ENCODE measurements around the gene DGKD. TPM values are rescaled to one million over a fixed set of nuclear protein-coding genes. Genes with fewer than 3 reads are reported as not detected.

Gene DGKD
- total RNA-seq, 1 donor from 2014 or later: 58.0 TPM

GRCh38 chr2:233453916-233454315, 99.6 kb downstream of the DGKD start:
- intact Hi-C loops (cut with micrococcal nuclease): no loop called here

- intact Hi-C loops (cut with micrococcal nuclease): no loop called here
These were observed 100.7 kb downstream of the DGKD start for GRCh38 chr2:233455006-233455405.

GRCh38 chr2:233455491-233455890, 101.2 kb downstream of the DGKD start:
- intact Hi-C loops (cut with micrococcal nuclease): no loop called here

GRCh38 chr2:233456111-233456510, 101.8 kb downstream of the DGKD start:
- intact Hi-C loops (cut with micrococcal nuclease): no loop called here

- intact Hi-C loops (cut with micrococcal nuclease): no loop called here
These were observed 102.6 kb downstream of the DGKD start for GRCh38 chr2:233456934-233457333.

- intact Hi-C loops (cut with micrococcal nuclease): no loop called here
These were observed 103.1 kb downstream of the DGKD start for GRCh38 chr2:233457356-233457755.

- intact Hi-C loops (cut with micrococcal nuclease): no loop called here
These were observed 103.8 kb downstream of the DGKD start for GRCh38 chr2:233458031-233458610.

- intact Hi-C loops (cut with micrococcal nuclease): no loop called here
These were observed 104.5 kb downstream of the DGKD start for GRCh38 chr2:233458826-233459225.

GRCh38 chr2:233459426-233459825, 105.1 kb downstream of the DGKD start:
- intact Hi-C loops (cut with micrococcal nuclease): no loop called here

- intact Hi-C loops (cut with micrococcal nuclease): no loop called here
These were observed 106.6 kb downstream of the DGKD start for GRCh38 chr2:233460726-233461441.

- intact Hi-C loops (cut with micrococcal nuclease): no loop called here
These were observed 107.2 kb downstream of the DGKD start for GRCh38 chr2:233461481-233461891.

GRCh38 chr2:233462202-233462785, 108.0 kb downstream of the DGKD start:
- intact Hi-C loops (cut with micrococcal nuclease): no loop called here

- intact Hi-C loops (cut with micrococcal nuclease): no loop called here
These were observed 108.7 kb downstream of the DGKD start for GRCh38 chr2:233462826-233463470.

- intact Hi-C loops (cut with micrococcal nuclease): no loop called here
These were observed 109.3 kb downstream of the DGKD start for GRCh38 chr2:233463586-233463985.

- intact Hi-C loops (cut with micrococcal nuclease): no loop called here
These were observed 109.8 kb downstream of the DGKD start for GRCh38 chr2:233464056-233464455.

GRCh38 chr2:233464531-233465240, 110.4 kb downstream of the DGKD start:
- intact Hi-C loops (cut with micrococcal nuclease): no loop called here

- intact Hi-C loops (cut with micrococcal nuclease): no loop called here
These were observed 112.8 kb downstream of the DGKD start for GRCh38 chr2:233466991-233467603.

- intact Hi-C loops (cut with micrococcal nuclease): no loop called here
These were observed 113.9 kb downstream of the DGKD start for GRCh38 chr2:233468047-233468740.

- intact Hi-C loops (cut with micrococcal nuclease): no loop called here
These were observed 114.4 kb downstream of the DGKD start for GRCh38 chr2:233468741-233469110.

GRCh38 chr2:233469261-233470010, 115.1 kb downstream of the DGKD start:
- intact Hi-C loops (cut with micrococcal nuclease): no loop called here
